ENCODE results near the gene DZANK1. TPM values are rescaled to one million over a fixed set of nuclear protein-coding genes. Genes with fewer than 3 reads are reported as not detected.

The DZANK1 gene
- total and polyA plus RNA-seq, 9 of the 15 experiments (the other 6 are each of a cell fraction or from before 2014, with no cell fraction given), result 0.04 to 0.18 (median 0.11) TPM; not detected in 2

DNA sequence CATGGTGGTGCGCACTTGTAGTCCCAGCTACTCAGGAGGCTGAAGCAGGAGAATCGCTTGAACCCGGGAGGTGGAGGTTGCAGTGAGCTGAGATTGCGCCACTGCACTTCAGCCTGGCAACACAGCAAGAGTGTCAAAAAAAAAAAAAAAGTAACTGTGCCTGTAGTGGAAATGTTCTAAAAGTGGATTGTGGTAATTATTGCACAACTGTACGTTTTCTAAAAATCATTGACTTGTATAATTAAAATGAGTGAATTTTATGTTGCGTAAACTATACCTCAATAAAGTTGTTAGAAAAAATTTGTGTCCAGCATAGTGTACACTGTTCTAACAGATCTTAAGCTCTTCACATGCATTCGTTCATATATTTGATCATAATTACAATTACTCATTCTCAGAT is 46.4 kb upstream of the DZANK1 start:
- no TSS peak for BruUV-seq (replicated peaks)
- Histone ChIP-seq H3K9me1 (ENCODE audit: control insufficient read depth, insufficient read depth, low read length) (no peaks in the 10 kb centered on the region), H3K27me3 (ENCODE audit: control insufficient read depth in 2 of 2, insufficient read depth in 2 of 2, low read length in 2 of 2) (no peaks in the 10 kb centered on the region), H3K4me1 (replicated peaks in 1 of 2; ENCODE audit: control insufficient read depth in 2 of 2, insufficient read depth in 2 of 2, low read length in 2 of 2) (peaks cover 0 to 6% of the 10 kb centered on the region in 2 experiments; a peak in 2 of 5 replicates), H3K27ac (ENCODE audit: extremely low read depth, low read depth, low read length) (no peak overlapping the region), H3K79me2 (ENCODE audit: control insufficient read depth, insufficient read depth, low read length) (peaks cover 12% of the 10 kb centered on the region), H2AFZ (ENCODE audit: low read depth, low read length) (no peak overlapping the region), H3K36me3 (ENCODE audit: control insufficient read depth, insufficient read depth, low read length) (peaks cover 49% of the 10 kb centered on the region), H3K4me3 (no peak overlapping the region), H4K20me1 (replicated peaks; ENCODE audit: control insufficient read depth, insufficient read depth, low read length) (no peaks in the 10 kb centered on the region), H3K9ac (ENCODE audit: insufficient read depth in 1 of 2, low read depth in 2 of 2, low read length in 2 of 2) (no peak overlapping the region), H3K4me2 (ENCODE audit: insufficient read depth, low read length) (no peak overlapping the region), H3K9me3 (replicated peaks; ENCODE audit: control insufficient read depth, insufficient read depth, low read depth, low read length) (no peaks in the 10 kb centered on the region)
- in situ Hi-C loops (cut with MboI) (no loop called here), intact Hi-C loops (cut with micrococcal nuclease) (no loop called here)
- no peak for DNase-seq (ENCODE audit: extremely low read depth in 1 of 4, low spot score in 3 of 4)
- no peak for ATAC-seq
- no peak for TF ChIP-seq ZNF24 (IDR thresholded peaks at IDR 0.05)
- TF ChIP-seq TEAD4 (IDR thresholded peaks at IDR 0.05; ENCODE audit: low read length), result no peak
- no peak for TF ChIP-seq TEAD4 (CRISPR knock-in tag; IDR thresholded peaks at IDR 0.05; ENCODE audit: borderline replicate concordance)
- TF ChIP-seq CEBPG (CRISPR knock-in tag; IDR thresholded peaks at IDR 0.05), result no peak
- peak in 1 of 2 experiments; percentile 52; a peak in 2 of 4 replicates for TF ChIP-seq CEBPG (tag; conservative IDR thresholded peaks at IDR 0.05 in 1 of 2, IDR thresholded peaks at IDR 0.05 in 1 of 2)
- TF ChIP-seq LARP7 (IDR thresholded peaks at IDR 0.05), result no peak
- no peak for TF ChIP-seq KLF1 (tag; IDR thresholded peaks at IDR 0.05)
- no peak for TF ChIP-seq MTA1 (IDR thresholded peaks at IDR 0.05; ENCODE audit: borderline replicate concordance)
- TF ChIP-seq PURB (CRISPR knock-in tag; IDR thresholded peaks at IDR 0.05; ENCODE audit: low read depth), result no peak
- TF ChIP-seq CEBPB (tag; IDR thresholded peaks at IDR 0.05), result peak; percentile 46; the same call in 1 of the 2 replicates
- ChIA-PET CTCF (ENCODE audit: low intra/inter-chr PET ratio) (no interaction called here), POLR2A (no interaction called here)
- no peak for FAIRE-seq
- 89% methylated on average over 3 of the region's 7 CpGs for WGBS (ENCODE audit: insufficient coverage, low coverage, missing lambda C conversion rate)
